GM23338 (cell line): ENCODE data around the gene MGAT3.

Experiments
- POLR2AphosphoS5 ChIP-seq: IDR thresholded peaks from 2 replicates; pipeline ENCODE4 v1.6.1; 2016; ENCODE audit warnings: antibody characterized with exemption, low read depth
- TF ChIP-seq, protein P1 (sequence below), 2 experiments: fragments of 200-600 bp in 1 of 2; sonication (generic) in 1 of 2; conservative IDR thresholded peaks; 2 replicates each; pipeline versions ENCODE4 v1.5.1 to v1.6.1; 2016 to 2017; ENCODE audit warnings: antibody characterized with exemption in 2 of 2, low read depth in 2 of 2, mild to moderate bottlenecking in 2 of 2, moderate library complexity in 1 of 2

GRCh38 chr22:39479254-39479653 lies 22.4 kb downstream of the MGAT3 start:
- TF ChIP-seq, protein P1, sequence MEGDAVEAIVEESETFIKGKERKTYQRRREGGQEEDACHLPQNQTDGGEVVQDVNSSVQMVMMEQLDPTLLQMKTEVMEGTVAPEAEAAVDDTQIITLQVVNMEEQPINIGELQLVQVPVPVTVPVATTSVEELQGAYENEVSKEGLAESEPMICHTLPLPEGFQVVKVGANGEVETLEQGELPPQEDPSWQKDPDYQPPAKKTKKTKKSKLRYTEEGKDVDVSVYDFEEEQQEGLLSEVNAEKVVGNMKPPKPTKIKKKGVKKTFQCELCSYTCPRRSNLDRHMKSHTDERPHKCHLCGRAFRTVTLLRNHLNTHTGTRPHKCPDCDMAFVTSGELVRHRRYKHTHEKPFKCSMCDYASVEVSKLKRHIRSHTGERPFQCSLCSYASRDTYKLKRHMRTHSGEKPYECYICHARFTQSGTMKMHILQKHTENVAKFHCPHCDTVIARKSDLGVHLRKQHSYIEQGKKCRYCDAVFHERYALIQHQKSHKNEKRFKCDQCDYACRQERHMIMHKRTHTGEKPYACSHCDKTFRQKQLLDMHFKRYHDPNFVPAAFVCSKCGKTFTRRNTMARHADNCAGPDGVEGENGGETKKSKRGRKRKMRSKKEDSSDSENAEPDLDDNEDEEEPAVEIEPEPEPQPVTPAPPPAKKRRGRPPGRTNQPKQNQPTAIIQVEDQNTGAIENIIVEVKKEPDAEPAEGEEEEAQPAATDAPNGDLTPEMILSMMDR (conservative IDR thresholded peaks at IDR 0.05; ENCODE audit: low read depth in 2 of 2), result no peak
- no peak for TF ChIP-seq POLR2AphosphoS5
